Measurements from ENCODE around the gene CAPN5. TPM values are rescaled to one million over a fixed set of nuclear protein-coding genes. Genes with fewer than 3 reads are reported as not detected.
"Not testable (repeated sequence)": the region's sequence is repeated elsewhere in the genome, so short reads cannot be mapped to it uniquely, and the experiment has no call there.

The CAPN5 gene
- total and polyA plus RNA-seq, 4 experiments from 2014 or later, result 1.4 to 2.6 (median 1.7) TPM

- intact Hi-C loops (cut with micrococcal nuclease), result no loop called here
- H3K9me3 Mint-ChIP-seq, result no peaks in the 10 kb centered on the region
- Histone ChIP-seq H3K4me1 (ENCODE audit: insufficient read depth, low read length) (peaks cover 3% of the 10 kb centered on the region), H3K4me3 (ENCODE audit: low read length in 2 of 2) (no peak overlapping the region), H3K27me3 (ENCODE audit: insufficient read depth, low read length) (no peaks in the 10 kb centered on the region), H3K27ac (ENCODE audit: low read depth, low read length) (no peak overlapping the region), H3K9me3 (ENCODE audit: control insufficient read depth in 1 of 2, low read length in 2 of 2) (no peaks in the 10 kb centered on the region), H3K36me3 (ENCODE audit: insufficient read depth, low read length) (no peaks in the 10 kb centered on the region)
- no peak overlapping the region for H3K4me3 Mint-ChIP-seq
- H3K27ac Mint-ChIP-seq, result no peak overlapping the region
- POLR2A ChIA-PET (ENCODE audit: partially characterized antibody), result no interaction called here
- peaks cover 1 to 6% (median 5%) of the 10 kb centered on the region in 4 donors for H3K4me1 Mint-ChIP-seq
- DNase-seq, result no peak
- CTCF ChIA-PET (ENCODE audit: partially characterized antibody), result interaction anchor here (1.0 to 1.3 kb wide), 3 partner anchors 9 to 289 kb away, joined by 3 to 5 read pairs (median 3); no protein-coding TSS in a partner anchor
- H3K27me3 Mint-ChIP-seq, result no peaks in the 10 kb centered on the region
- no peaks in the 10 kb centered on the region for H3K36me3 Mint-ChIP-seq
These were observed 29.1 kb downstream of the CAPN5 start for GRCh38 chr11:77095551-77096490.

- ChIA-PET CTCF (ENCODE audit: partially characterized antibody) (interaction anchor here (1.3 kb wide), 1 partner anchor 10 kb away, joined by 3 read pairs; no protein-coding TSS in a partner anchor), POLR2A (ENCODE audit: partially characterized antibody) (no interaction called here)
- Mint-ChIP-seq H3K27ac (no peak overlapping the region), H3K36me3 (no peaks in the 10 kb centered on the region), H3K9me3 (no peaks in the 10 kb centered on the region), H3K27me3 (no peaks in the 10 kb centered on the region), H3K4me3 (no peak overlapping the region), H3K4me1 (peaks cover 0 to 2% (median 0%) of the 10 kb centered on the region in 4 donors)
- Histone ChIP-seq H3K27me3 (ENCODE audit: insufficient read depth, low read length) (no peaks in the 10 kb centered on the region), H3K36me3 (ENCODE audit: insufficient read depth, low read length) (no peaks in the 10 kb centered on the region), H3K4me3 (ENCODE audit: low read length in 2 of 2) (no peak overlapping the region), H3K4me1 (ENCODE audit: insufficient read depth, low read length) (no peaks in the 10 kb centered on the region), H3K9me3 (ENCODE audit: control insufficient read depth in 1 of 2, low read length in 2 of 2) (no peaks in the 10 kb centered on the region), H3K27ac (ENCODE audit: low read depth, low read length) (no peak overlapping the region)
- intact Hi-C loops (cut with micrococcal nuclease), result no loop called here
- DNase-seq, result no peak
These were observed 29.8 kb downstream of the CAPN5 start for GRCh38 chr11:77096591-77097019.

GRCh38 chr11:77097180-77097579, 30.4 kb downstream of the CAPN5 start:
- H3K27me3 Mint-ChIP-seq; POLR2A ChIA-PET (ENCODE audit: partially characterized antibody); H3K36me3 ChIP-seq (ENCODE audit: insufficient read depth, low read length); H3K27ac ChIP-seq (ENCODE audit: low read depth, low read length); H3K9me3 ChIP-seq (ENCODE audit: control insufficient read depth in 1 of 2, low read length in 2 of 2); CTCF ChIA-PET (ENCODE audit: partially characterized antibody); H3K4me3 ChIP-seq (ENCODE audit: low read length in 2 of 2); H3K27ac Mint-ChIP-seq; H3K4me1 ChIP-seq (ENCODE audit: insufficient read depth, low read length); H3K36me3 Mint-ChIP-seq; intact Hi-C loops (cut with micrococcal nuclease); H3K9me3 Mint-ChIP-seq; H3K27me3 ChIP-seq (ENCODE audit: insufficient read depth, low read length); H3K4me3 Mint-ChIP-seq; DNase-seq; H3K4me1 Mint-ChIP-seq: not testable (repeated sequence)

DNA sequence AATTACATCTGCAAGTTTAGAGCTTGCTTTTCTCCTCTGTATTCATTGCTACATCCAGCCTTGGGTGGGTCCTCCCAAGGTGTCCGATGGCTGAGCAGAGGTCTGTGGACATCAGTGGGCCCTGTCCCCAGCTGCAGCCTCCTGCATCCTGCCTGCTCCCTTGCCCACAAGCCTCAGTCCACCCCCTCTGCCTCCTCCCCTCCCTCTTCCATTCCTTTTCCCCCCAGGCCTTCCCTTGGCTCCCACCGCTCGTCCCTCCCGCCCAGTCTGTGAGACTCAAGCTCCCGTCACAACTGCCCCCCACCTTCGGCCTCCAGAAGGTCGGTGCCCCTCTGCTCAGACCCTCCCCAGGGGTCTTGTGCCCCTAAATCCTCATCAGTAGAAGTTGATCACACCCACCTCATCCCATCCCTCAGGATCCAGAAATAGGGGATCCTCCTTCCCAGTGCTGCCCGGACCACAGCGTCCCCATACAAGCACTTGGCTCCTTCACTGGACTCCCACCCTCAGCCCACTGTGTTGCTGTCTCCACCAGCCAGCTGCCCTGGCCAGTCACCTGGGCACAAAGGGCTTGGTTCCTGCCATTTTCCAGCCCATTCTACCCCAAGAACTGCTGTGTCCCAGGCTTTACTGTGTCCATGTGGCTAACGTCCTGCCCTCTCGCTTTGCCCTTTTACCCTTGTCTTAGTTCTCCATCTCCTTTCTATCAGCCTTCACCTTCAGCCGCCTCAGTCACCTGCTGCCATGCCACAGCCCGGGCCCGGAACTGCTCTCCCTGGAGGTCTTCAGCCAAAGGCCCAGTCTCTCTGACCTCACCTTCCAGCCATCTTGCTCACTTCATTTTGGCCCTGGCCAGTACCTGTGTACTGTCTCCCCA, 33.6 kb downstream of the CAPN5 start:
- Mint-ChIP-seq H3K9me3 (no peaks in the 10 kb centered on the region), H3K4me3 (no peak overlapping the region), H3K4me1 (peaks cover 0 to 2% (median 0%) of the 10 kb centered on the region in 4 donors), H3K36me3 (no peaks in the 10 kb centered on the region), H3K27ac (peak overlapping the region in 2 of 7 donors; percentile 31 to 48), H3K27me3 (no peaks in the 10 kb centered on the region)
- ChIA-PET CTCF (ENCODE audit: partially characterized antibody) (interaction anchor here (1.9 kb wide), 1 partner anchor 9 kb away, joined by 6 read pairs; no protein-coding TSS in a partner anchor), POLR2A (ENCODE audit: partially characterized antibody) (no interaction called here)
- DNase-seq, result no peak
- H3K4me3 ChIP-seq (ENCODE audit: low read length in 2 of 2), result no peak overlapping the region
- H3K27ac ChIP-seq (ENCODE audit: low read depth, low read length), result no peak overlapping the region
- H3K4me1 ChIP-seq (ENCODE audit: insufficient read depth, low read length), result no peaks in the 10 kb centered on the region
- no peaks in the 10 kb centered on the region for H3K27me3 ChIP-seq (ENCODE audit: insufficient read depth, low read length)
- H3K9me3 ChIP-seq (ENCODE audit: control insufficient read depth in 1 of 2, low read length in 2 of 2), result no peaks in the 10 kb centered on the region
- H3K36me3 ChIP-seq (ENCODE audit: insufficient read depth, low read length), result no peaks in the 10 kb centered on the region
- intact Hi-C loops (cut with micrococcal nuclease), result no loop called here

DNA sequence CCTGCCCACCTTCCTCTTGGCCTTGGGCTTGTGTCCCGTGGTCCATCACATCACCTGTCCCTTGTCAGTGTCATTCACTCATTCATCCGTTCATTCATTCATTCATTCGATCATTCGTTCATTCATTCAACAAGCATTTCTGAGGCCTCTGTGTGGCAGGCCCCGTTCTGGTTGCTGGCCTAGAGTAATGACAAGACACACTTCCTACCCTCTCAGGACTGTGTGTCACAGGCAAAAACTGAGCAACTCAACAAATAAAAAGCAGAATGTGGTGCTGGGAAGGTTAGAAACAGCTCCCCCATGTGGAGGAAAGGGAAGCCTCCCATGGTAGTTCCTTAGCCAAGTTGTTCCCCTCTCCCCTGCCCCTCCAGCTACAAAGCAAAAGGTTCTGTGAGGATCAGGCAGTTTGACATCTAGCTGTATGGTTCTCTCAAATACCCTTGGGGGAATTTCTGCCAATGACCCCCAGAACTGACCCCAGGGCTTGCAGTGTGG, 34.3 kb downstream of the CAPN5 start:
- Histone ChIP-seq H3K9me3 (ENCODE audit: control insufficient read depth in 1 of 2, low read length in 2 of 2) (no peaks in the 10 kb centered on the region), H3K4me3 (ENCODE audit: low read length in 2 of 2) (no peak overlapping the region), H3K27ac (ENCODE audit: low read depth, low read length) (no peak overlapping the region), H3K36me3 (ENCODE audit: insufficient read depth, low read length) (no peaks in the 10 kb centered on the region), H3K4me1 (ENCODE audit: insufficient read depth, low read length) (no peaks in the 10 kb centered on the region), H3K27me3 (ENCODE audit: insufficient read depth, low read length) (no peaks in the 10 kb centered on the region)
- no peaks in the 10 kb centered on the region for H3K9me3 Mint-ChIP-seq
- intact Hi-C loops (cut with micrococcal nuclease), result no loop called here
- ChIA-PET CTCF (ENCODE audit: partially characterized antibody) (interaction anchor here (1.9 kb wide), 1 partner anchor 10 kb away, joined by 6 read pairs; no protein-coding TSS in a partner anchor), POLR2A (ENCODE audit: partially characterized antibody) (no interaction called here)
- H3K4me3 Mint-ChIP-seq, result no peak overlapping the region
- H3K27me3 Mint-ChIP-seq, result no peaks in the 10 kb centered on the region
- H3K4me1 Mint-ChIP-seq, result peaks cover 0 to 2% (median 0%) of the 10 kb centered on the region in 4 donors
- peak overlapping the region in 2 of 7 donors; percentile 48 to 57 for H3K27ac Mint-ChIP-seq
- peak in 1 of 5 donors; percentile 33 for DNase-seq
- H3K36me3 Mint-ChIP-seq, result no peaks in the 10 kb centered on the region

- H3K4me1 ChIP-seq (ENCODE audit: insufficient read depth, low read length), result no peaks in the 10 kb centered on the region
- H3K4me1 Mint-ChIP-seq, result peaks cover 0 to 2% (median 0%) of the 10 kb centered on the region in 4 donors
- ChIA-PET CTCF (ENCODE audit: partially characterized antibody) (interaction anchor here (1.0 to 1.9 kb wide), 2 partner anchors 11 kb away, joined by 3 to 6 read pairs; no protein-coding TSS in a partner anchor), POLR2A (ENCODE audit: partially characterized antibody) (no interaction called here)
- H3K27ac Mint-ChIP-seq, result peak within 1 kb of the TSS in 2 of 7 donors; percentile 57 to 77
- H3K27me3 ChIP-seq (ENCODE audit: insufficient read depth, low read length), result no peaks in the 10 kb centered on the region
- no peaks in the 10 kb centered on the region for H3K9me3 Mint-ChIP-seq
- no peak within 1 kb of the TSS for H3K27ac ChIP-seq (ENCODE audit: low read depth, low read length)
- no peak within 1 kb of the TSS for H3K4me3 ChIP-seq (ENCODE audit: low read length in 2 of 2)
- H3K36me3 Mint-ChIP-seq, result no peaks in the 10 kb centered on the region
- no peaks in the 10 kb centered on the region for H3K36me3 ChIP-seq (ENCODE audit: insufficient read depth, low read length)
- no peak for DNase-seq
- no peak within 1 kb of the TSS for H3K4me3 Mint-ChIP-seq
- no peaks in the 10 kb centered on the region for H3K27me3 Mint-ChIP-seq
- intact Hi-C loops (cut with micrococcal nuclease), result no loop called here
- H3K9me3 ChIP-seq (ENCODE audit: control insufficient read depth in 1 of 2, low read length in 2 of 2), result no peaks in the 10 kb centered on the region
These were observed 35.8 kb downstream of the CAPN5 start, which contains the start of gene OMP for GRCh38 chr11:77102246-77103210. Gene OMP (plus strand): TSS chr11:77102840. CDS start chr11:77102840, 0 bp downstream.
